Tibial nerve (tissue), 4 donors: Measurements from ENCODE around the gene HAND2.

Experiments
- EP300 ChIP-seq, 2 donors: sonication (generic); formaldehyde crosslinking; IDR thresholded peaks; one replicate each; pipeline ENCODE4 v1.6.1; 2017; ENCODE audit warnings: antibody characterized with exemption in 2 of 2, mild to moderate bottlenecking in 1 of 2
- TF ChIP-seq, protein P1 (sequence below), 5 experiments: fragments of 200-600 bp in 3 of 5; fragments of 450-650 bp in 2 of 5; sonication (generic) in 3 of 5; IDR thresholded peaks; one replicate each; pipeline ENCODE4 v1.5.1; 2016 to 2019; ENCODE audit warnings: antibody characterized with exemption in 5 of 5, mild to moderate bottlenecking in 3 of 5, moderate library complexity in 2 of 5

DNA sequence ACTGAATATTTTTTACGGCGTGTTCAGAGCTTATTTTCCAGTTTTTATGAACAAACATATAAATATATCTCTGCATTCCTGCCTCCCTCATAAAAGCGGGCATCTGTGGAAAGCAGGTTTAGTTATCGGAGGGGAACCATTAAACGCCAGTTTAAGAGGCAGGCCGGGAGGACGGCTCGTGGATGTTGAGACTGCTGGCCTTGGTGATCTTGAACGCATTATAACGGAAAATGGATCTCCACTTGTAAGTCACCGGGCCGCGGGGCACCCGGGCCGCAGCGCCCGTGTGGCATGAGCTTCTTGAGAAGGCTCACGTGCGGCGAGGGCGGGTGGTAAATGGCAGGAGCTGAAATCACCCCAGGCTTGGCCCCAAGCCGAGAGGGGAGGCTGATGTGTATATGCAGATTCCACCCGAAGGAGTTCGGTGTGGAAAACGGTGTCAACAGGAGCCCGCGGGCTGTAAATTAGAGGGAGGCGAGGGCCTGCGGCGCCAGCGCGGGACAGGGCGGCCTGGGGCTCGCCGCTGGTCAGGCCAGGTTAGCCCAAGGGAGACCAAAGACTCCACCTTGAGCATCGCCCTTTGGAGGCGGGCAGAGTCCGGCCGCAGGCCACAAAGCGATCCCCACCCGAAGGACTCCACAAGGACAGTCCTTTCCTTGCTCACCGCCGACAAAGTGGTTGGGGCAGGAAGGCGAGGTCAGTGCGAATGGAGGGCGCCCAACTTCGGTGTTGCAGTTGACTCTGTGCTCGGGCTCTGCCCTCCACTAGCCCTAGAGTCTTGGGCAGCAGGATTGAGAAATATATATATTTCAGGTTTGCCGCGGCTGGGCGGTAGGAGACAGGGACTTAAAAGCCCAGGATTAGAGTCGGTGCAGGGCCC, 1.3 kb upstream of the HAND2 start:
- TF ChIP-seq, protein P1, sequence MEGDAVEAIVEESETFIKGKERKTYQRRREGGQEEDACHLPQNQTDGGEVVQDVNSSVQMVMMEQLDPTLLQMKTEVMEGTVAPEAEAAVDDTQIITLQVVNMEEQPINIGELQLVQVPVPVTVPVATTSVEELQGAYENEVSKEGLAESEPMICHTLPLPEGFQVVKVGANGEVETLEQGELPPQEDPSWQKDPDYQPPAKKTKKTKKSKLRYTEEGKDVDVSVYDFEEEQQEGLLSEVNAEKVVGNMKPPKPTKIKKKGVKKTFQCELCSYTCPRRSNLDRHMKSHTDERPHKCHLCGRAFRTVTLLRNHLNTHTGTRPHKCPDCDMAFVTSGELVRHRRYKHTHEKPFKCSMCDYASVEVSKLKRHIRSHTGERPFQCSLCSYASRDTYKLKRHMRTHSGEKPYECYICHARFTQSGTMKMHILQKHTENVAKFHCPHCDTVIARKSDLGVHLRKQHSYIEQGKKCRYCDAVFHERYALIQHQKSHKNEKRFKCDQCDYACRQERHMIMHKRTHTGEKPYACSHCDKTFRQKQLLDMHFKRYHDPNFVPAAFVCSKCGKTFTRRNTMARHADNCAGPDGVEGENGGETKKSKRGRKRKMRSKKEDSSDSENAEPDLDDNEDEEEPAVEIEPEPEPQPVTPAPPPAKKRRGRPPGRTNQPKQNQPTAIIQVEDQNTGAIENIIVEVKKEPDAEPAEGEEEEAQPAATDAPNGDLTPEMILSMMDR (IDR thresholded peaks at IDR 0.05) = no peak
- peak in 1 of 2 donors; percentile 41 for TF ChIP-seq EP300 (IDR thresholded peaks at IDR 0.05)
